Coronary artery (tissue), 2 donors: ENCODE measurements around the gene C1RL.

Experiments
- DNase-seq: peaks from one replicate; pipeline ENCODE4 v3.0.0-alpha.2; 2017; ENCODE audit warnings: low spot score
- H3K27ac ChIP-seq, 2 donors: fragments of 200-600 bp; sonication (generic); one replicate each; pipeline ENCODE4 v1.5.1; 2016 to 2019
- H3K4me3 ChIP-seq: fragments of 200-600 bp; sonication (generic); 2 replicates; pipeline ENCODE4 v1.5.1; 2016; ENCODE audit warnings: mild to moderate bottlenecking, moderate library complexity
- TF ChIP-seq, protein P1 (sequence below): fragments of 200-600 bp; sonication (generic); IDR thresholded peaks from one replicate; pipeline ENCODE4 v1.5.1; 2019; ENCODE audit warnings: antibody characterized with exemption

C1RL gene

DNA sequence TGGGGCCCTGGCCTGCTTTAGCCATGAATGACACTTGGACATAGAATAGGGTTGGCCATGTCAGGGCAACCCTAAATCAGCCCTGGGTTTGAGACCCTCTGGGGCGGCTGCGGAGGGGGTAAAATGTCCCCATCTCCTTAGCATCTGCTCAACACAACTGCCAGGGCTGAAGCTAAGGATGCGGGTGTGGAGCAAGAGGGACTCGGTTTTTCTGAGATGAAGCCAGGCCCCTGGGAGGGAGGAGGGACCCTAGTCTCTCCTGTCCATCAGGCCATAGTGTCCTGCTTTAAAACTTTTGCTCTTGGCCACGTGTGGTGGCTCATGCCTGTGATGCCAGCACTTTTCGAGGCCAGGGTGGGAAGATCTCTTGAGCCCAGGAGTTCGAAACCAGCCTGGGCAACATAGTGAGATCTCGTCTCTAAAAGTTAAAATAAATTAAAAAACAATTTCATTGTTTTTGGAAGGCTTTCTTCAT lies 16.0 kb downstream of the C1RL start:
- DNase-seq = no peak
- TF ChIP-seq, protein P1, sequence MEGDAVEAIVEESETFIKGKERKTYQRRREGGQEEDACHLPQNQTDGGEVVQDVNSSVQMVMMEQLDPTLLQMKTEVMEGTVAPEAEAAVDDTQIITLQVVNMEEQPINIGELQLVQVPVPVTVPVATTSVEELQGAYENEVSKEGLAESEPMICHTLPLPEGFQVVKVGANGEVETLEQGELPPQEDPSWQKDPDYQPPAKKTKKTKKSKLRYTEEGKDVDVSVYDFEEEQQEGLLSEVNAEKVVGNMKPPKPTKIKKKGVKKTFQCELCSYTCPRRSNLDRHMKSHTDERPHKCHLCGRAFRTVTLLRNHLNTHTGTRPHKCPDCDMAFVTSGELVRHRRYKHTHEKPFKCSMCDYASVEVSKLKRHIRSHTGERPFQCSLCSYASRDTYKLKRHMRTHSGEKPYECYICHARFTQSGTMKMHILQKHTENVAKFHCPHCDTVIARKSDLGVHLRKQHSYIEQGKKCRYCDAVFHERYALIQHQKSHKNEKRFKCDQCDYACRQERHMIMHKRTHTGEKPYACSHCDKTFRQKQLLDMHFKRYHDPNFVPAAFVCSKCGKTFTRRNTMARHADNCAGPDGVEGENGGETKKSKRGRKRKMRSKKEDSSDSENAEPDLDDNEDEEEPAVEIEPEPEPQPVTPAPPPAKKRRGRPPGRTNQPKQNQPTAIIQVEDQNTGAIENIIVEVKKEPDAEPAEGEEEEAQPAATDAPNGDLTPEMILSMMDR = no peak
- Histone ChIP-seq H3K4me3 (peak overlapping the region; percentile 79), H3K27ac (peak overlapping the region; percentile 86 to 94)

DNA sequence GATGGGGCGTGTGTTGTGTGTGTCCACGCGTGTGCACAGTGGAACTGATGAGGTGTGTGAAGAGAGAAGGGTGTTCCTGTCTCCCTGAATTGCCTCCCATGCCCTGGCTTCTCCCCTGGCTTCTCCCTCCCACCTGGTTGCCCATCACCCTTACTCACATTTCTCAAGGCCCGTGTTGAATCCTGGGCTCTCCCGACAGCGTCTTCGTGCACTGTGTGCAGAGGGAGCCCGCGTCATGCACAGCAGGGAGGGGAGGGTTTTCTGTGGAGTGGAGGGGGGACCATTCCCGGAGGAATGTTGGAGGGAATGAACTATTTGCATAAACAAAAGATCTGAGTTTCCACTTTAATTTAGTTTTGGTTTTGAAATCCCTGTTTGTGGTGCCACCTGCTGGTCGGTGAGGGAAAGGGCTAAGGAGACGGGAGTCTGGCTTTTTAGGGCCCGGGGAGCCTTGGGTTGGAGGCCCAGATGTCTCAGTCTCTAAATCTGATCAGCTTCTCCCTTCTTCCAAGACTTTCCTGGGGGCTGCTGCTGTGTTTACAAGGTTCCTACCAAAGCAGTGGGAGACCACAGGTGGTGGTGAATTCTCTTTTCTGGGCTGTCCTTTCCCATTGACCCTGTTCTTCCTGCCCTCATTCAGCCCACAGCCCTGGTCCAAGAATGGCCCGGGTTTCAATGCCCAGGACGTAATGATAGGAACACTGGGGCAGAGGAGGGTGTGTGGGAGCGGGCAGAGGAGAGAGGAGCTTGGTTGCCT lies 16.6 kb downstream of the C1RL start, which contains the start of gene C1R:
Gene C1R, minus strand, starts transcription at position 217 of the 757 bp plus-strand sequence. Its CDS starts 57 bp downstream, at position 160.
- peak; percentile 91 for DNase-seq
- Histone ChIP-seq H3K4me3 (peak within 1 kb of the TSS; percentile 79), H3K27ac (peak within 1 kb of the TSS; percentile 86 to 94)
- TF ChIP-seq, protein P1 = peak; percentile 85

DNA sequence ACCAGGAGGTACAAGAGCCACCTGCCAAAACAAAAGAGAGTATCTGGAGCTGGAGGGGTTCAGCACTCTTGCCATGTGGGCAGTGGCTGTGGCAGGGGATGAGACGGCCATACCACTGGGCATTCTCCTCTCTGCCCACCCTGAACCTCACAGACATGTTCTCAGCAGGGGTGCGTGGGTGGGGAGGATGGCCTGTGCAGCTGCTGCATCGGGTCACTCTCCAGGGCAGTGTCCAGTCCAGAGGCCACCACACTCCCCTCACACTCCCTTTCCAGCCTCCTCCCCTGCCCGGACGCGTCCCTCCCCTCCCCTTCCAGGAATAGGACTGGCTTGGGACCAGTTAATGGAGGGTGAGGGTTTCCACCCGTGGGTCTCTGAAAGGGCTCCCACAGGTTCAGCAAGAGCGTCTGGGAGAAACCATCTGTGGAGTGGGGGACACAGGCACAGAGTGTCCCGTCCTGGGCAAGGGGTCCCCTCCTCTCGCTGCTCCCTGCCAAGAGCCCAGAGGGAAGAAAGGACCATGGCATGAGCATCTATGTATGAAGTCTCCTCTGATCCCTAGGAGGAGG lies 17.3 kb downstream of the C1RL start:
- Histone ChIP-seq H3K27ac (peak overlapping the region; percentile 86 to 94), H3K4me3 (peak overlapping the region; percentile 79)
- DNase-seq = peak; percentile 85
- TF ChIP-seq, protein P1 = no peak

DNA sequence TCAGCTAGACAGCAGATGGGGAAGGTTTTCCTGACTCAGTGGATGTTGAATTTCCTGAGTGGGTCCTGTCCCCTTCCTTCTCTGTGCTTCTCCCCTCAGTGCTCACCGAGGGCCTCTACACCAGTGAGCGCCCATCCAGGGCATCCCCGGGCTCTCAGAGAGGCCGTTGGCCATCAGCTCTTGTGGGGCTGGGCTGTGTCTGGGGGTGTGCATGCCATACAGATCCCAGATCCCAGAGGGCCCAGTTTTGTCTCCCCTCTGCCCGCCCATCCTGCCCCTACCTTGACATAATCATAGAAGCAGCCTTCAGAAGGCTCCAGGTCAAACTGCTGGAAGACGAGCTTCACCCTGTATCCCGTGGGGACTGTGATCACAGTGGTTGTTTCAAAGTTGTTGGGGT lies 17.8 kb downstream of the C1RL start:
- Histone ChIP-seq H3K27ac (peak overlapping the region; percentile 86 to 94), H3K4me3 (peak overlapping the region; percentile 79)
- peak; percentile 66 for DNase-seq
- TF ChIP-seq, protein P1 = no peak

DNA sequence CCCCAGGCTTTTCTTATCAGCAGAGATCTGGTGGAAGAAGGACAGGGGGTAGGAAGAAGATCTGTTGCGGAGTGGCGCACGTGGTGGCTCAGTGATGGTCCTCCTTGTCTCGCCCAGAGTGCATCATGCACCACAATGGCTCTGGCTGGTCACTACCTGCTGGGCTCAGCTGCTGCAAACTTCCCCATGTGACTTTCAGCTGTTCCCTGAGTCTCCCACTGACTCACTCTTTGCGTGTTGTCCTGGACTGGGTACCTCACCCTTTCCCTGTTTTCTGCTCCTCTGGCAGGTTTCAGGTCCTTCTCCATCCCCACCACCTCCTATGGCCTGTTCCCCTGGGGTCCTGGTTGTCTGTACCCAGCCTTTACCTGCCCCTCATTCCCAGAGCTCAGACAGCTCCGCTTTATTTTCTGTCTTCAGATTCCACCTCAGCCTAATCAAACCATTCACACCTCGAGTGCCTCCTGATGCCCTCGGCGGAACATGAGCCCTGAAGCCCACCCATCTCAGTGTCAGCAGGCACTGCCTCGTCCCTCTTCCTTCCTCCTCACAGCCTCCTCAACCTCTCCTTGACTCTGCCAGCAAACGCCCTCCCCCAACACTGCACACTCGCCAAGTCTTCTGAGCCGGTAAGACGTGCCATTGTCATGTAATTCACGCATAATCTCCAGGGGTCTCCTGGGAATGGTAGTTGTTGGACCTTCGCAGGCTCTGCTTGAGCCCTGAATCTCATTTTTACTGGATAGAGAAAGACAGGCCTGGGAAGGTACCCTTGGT lies 18.6 kb downstream of the C1RL start:
- Histone ChIP-seq H3K4me3 (peak overlapping the region; percentile 79), H3K27ac (peak overlapping the region; percentile 86 to 94)
- no peak for DNase-seq
- TF ChIP-seq, protein P1 = no peak

DNA sequence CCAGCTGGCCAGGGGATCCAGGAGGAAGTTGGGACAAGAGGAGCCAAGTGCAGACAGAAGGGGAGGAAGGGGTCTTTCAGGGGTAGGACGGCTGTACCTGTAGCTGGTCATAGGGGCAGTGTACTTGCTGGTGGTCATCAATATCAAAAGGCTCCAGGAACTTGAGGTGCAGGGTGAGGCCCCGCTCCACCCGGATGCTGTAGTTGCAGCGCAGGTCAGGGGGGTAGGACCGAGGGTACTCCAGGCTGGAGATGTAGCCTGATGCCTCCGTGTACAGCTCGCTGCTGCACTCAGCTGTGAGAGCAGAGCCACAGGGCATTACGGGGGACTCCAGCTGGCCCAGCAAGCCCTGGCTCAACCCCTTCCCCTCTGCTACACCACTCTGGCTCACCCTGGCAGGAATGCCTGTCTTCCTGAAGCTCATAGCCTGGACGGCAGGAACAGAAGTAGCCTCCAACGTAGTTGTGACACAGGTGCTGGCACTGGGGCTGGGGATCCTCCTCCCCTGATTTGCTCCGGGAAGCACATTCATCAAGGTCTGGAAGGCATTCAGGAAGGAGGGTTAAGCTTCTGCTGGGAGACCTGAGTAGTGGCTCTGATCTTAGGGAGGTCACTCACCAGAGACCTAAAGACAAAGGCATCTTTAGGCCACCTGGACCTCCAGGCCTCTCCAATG lies 19.7 kb downstream of the C1RL start:
- TF ChIP-seq, protein P1 = no peak
- peak overlapping the region; percentile 79 for H3K4me3 ChIP-seq
- H3K27ac ChIP-seq = peak overlapping the region; percentile 86 to 94
- DNase-seq = peak; percentile 75
